ENCODE measurements around the gene UTRN.

Gene UTRN

GRCh38 chr6:144305567-144305966, 20.4 kb downstream of the UTRN start:
- DNase-seq (ENCODE audit: low read depth in 1 of 2, low spot score in 1 of 2), result no peak
- in situ Hi-C loops (cut with HindIII; ENCODE audit: low pct_unique_long_range_greater_than_20kb, low sequenced_read_pairs), result no loop called here

GRCh38 chr6:144305985-144306384, 20.9 kb downstream of the UTRN start:
- in situ Hi-C loops (cut with HindIII; ENCODE audit: low pct_unique_long_range_greater_than_20kb, low sequenced_read_pairs), result no loop called here
- DNase-seq (ENCODE audit: low read depth in 1 of 2, low spot score in 1 of 2), result no peak
- no peak for TF ChIP-seq JUND (IDR thresholded peaks at IDR 0.05; ENCODE audit: low read depth)

More at GRCh38 chr6:144305567-144305966, 20.4 kb downstream of the UTRN start:
- no peak for TF ChIP-seq JUND (IDR thresholded peaks at IDR 0.05; ENCODE audit: low read depth)

- TF ChIP-seq JUND (IDR thresholded peaks at IDR 0.05; ENCODE audit: low read depth), result no peak
- in situ Hi-C loops (cut with HindIII; ENCODE audit: low pct_unique_long_range_greater_than_20kb, low sequenced_read_pairs), result no loop called here
- DNase-seq (ENCODE audit: low read depth in 1 of 2, low spot score in 1 of 2), result no peak
These were observed 22.7 kb downstream of the UTRN start for GRCh38 chr6:144307880-144308279.

- no peak for DNase-seq (ENCODE audit: low read depth in 1 of 2, low spot score in 1 of 2)
- in situ Hi-C loops (cut with HindIII; ENCODE audit: low pct_unique_long_range_greater_than_20kb, low sequenced_read_pairs), result no loop called here
- TF ChIP-seq JUND (IDR thresholded peaks at IDR 0.05; ENCODE audit: low read depth), result no peak
These were observed 25.6 kb downstream of the UTRN start for GRCh38 chr6:144310765-144311164.

GRCh38 chr6:144311361-144311760, 26.2 kb downstream of the UTRN start:
- in situ Hi-C loops (cut with HindIII; ENCODE audit: low pct_unique_long_range_greater_than_20kb, low sequenced_read_pairs), result no loop called here
- no peak for DNase-seq (ENCODE audit: low read depth in 1 of 2, low spot score in 1 of 2)
- TF ChIP-seq JUND (IDR thresholded peaks at IDR 0.05; ENCODE audit: low read depth), result no peak

- in situ Hi-C loops (cut with HindIII; ENCODE audit: low pct_unique_long_range_greater_than_20kb, low sequenced_read_pairs), result no loop called here
- no peak for TF ChIP-seq JUND (IDR thresholded peaks at IDR 0.05; ENCODE audit: low read depth)
- no peak for DNase-seq (ENCODE audit: low read depth in 1 of 2, low spot score in 1 of 2)
These were observed 28.9 kb downstream of the UTRN start for GRCh38 chr6:144314003-144314485.

GRCh38 chr6:144314562-144314961, 29.4 kb downstream of the UTRN start:
- DNase-seq (ENCODE audit: low read depth in 1 of 2, low spot score in 1 of 2), result no peak
- in situ Hi-C loops (cut with HindIII; ENCODE audit: low pct_unique_long_range_greater_than_20kb, low sequenced_read_pairs), result no loop called here
- no peak for TF ChIP-seq JUND (IDR thresholded peaks at IDR 0.05; ENCODE audit: low read depth)

GRCh38 chr6:144315226-144315980, 30.3 kb downstream of the UTRN start:
- in situ Hi-C loops (cut with HindIII; ENCODE audit: low pct_unique_long_range_greater_than_20kb, low sequenced_read_pairs), result no loop called here
- no peak for DNase-seq (ENCODE audit: low read depth in 1 of 2, low spot score in 1 of 2)
- no peak for TF ChIP-seq JUND (IDR thresholded peaks at IDR 0.05; ENCODE audit: low read depth)

- in situ Hi-C loops (cut with HindIII; ENCODE audit: low pct_unique_long_range_greater_than_20kb, low sequenced_read_pairs), result no loop called here
- DNase-seq (ENCODE audit: low read depth in 1 of 2, low spot score in 1 of 2), result no peak
- TF ChIP-seq JUND (IDR thresholded peaks at IDR 0.05; ENCODE audit: low read depth), result no peak
These were observed 31.1 kb downstream of the UTRN start for GRCh38 chr6:144315981-144316861.

- in situ Hi-C loops (cut with HindIII; ENCODE audit: low pct_unique_long_range_greater_than_20kb, low sequenced_read_pairs), result no loop called here
- DNase-seq (ENCODE audit: low read depth in 1 of 2, low spot score in 1 of 2), result no peak
- TF ChIP-seq JUND (IDR thresholded peaks at IDR 0.05; ENCODE audit: low read depth), result no peak
These were observed 31.7 kb downstream of the UTRN start for GRCh38 chr6:144316862-144317195.

- in situ Hi-C loops (cut with HindIII; ENCODE audit: low pct_unique_long_range_greater_than_20kb, low sequenced_read_pairs), result no loop called here
- no peak for TF ChIP-seq JUND (IDR thresholded peaks at IDR 0.05; ENCODE audit: low read depth)
- DNase-seq (ENCODE audit: low read depth in 1 of 2, low spot score in 1 of 2), result no peak
These were observed 32.6 kb downstream of the UTRN start for GRCh38 chr6:144317736-144318135.

GRCh38 chr6:144319211-144319610, 34.1 kb downstream of the UTRN start:
- no peak for DNase-seq (ENCODE audit: low read depth in 1 of 2, low spot score in 1 of 2)
- in situ Hi-C loops (cut with HindIII; ENCODE audit: low pct_unique_long_range_greater_than_20kb, low sequenced_read_pairs), result no loop called here
- TF ChIP-seq JUND (IDR thresholded peaks at IDR 0.05; ENCODE audit: low read depth), result no peak

- DNase-seq (ENCODE audit: low read depth in 1 of 2, low spot score in 1 of 2), result no peak
- in situ Hi-C loops (cut with HindIII; ENCODE audit: low pct_unique_long_range_greater_than_20kb, low sequenced_read_pairs), result no loop called here
- no peak for TF ChIP-seq JUND (IDR thresholded peaks at IDR 0.05; ENCODE audit: low read depth)
These were observed 35.6 kb downstream of the UTRN start for GRCh38 chr6:144320741-144321140.
